Measurements from ENCODE around the gene CD244. TPM values are rescaled to one million over a fixed set of nuclear protein-coding genes. Genes with fewer than 3 reads are reported as not detected.

The CD244 gene
- total RNA-seq, 2 experiments from 2014 or later, result not detected

DNA sequence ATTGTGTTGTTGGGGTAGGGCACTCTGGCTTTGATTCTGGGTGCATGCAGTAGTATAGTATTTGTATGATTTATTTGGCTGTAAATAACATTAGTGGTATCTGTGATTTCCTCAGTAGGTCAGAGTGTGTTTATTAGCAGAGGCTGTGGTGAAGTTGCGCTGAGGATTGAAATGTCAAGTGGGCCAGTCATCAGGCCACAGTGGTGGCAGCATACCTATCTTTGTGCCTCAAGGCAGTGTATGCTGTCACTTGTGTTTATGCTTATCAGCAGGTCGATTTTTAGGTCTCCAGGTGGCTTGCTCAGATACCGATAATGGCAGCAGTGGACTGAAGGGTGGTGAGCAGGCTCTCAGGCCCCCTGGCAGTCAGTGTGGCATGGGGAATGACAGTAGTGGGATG is 55.4 kb downstream of the CD244 start:
- no peak for TF ChIP-seq EZH2phosphoT487 (IDR thresholded peaks at IDR 0.05; ENCODE audit: borderline replicate concordance, low read depth, low read length)
- no peak for TF ChIP-seq CTCF (conservative IDR thresholded peaks at IDR 0.05; ENCODE audit: low read length)
- no peak overlapping the region for H3K4me3 ChIP-seq (ENCODE audit: low read depth, low read length, poor library complexity, severe bottlenecking)
- intact Hi-C loops (cut with micrococcal nuclease; ENCODE audit: unreplicated experiment), result no loop called here
- H3K9me3 ChIP-seq (ENCODE audit: low read length), result peaks cover 34% of the 10 kb centered on the region
- no peaks in the 10 kb centered on the region for H3K9me2 ChIP-seq (ENCODE audit: insufficient read depth, low read length)
- H3K4me2 ChIP-seq (ENCODE audit: low read length), result no peak overlapping the region
- no peak overlapping the region for H3K27ac ChIP-seq (ENCODE audit: low read depth, low read length, poor library complexity, severe bottlenecking)
- BruUV-seq (replicated peaks), result no TSS peak
- no peak for DNase-seq (ENCODE audit: low spot score)
- peaks cover 20% of the 10 kb centered on the region; the same call in 1 of the 2 replicates for H3K79me2 ChIP-seq (ENCODE audit: insufficient read depth, low read depth, low read length)
- ChIA-PET CTCF (ENCODE audit: unreplicated experiment) (interaction anchor here (1.0 kb wide), 1 partner anchor 31 kb away, joined by 3 read pairs; no protein-coding TSS in a partner anchor), POLR2A (interaction anchor here (1.1 to 3.1 kb wide), 2 partner anchors 10 to 26 kb away, joined by 4 to 14 read pairs; partner anchors contain the start of gene LY9)
- no peaks in the 10 kb centered on the region for H4K20me1 ChIP-seq (ENCODE audit: insufficient read depth, low read length)
- peaks cover 87% of the 10 kb centered on the region for H3K36me3 ChIP-seq (ENCODE audit: insufficient read depth, low read length)
- no peak overlapping the region for H2AFZ ChIP-seq (ENCODE audit: low read length)
- no peaks in the 10 kb centered on the region for H3K4me1 ChIP-seq (ENCODE audit: insufficient read depth, low read length, poor library complexity, severe bottlenecking)

DNA sequence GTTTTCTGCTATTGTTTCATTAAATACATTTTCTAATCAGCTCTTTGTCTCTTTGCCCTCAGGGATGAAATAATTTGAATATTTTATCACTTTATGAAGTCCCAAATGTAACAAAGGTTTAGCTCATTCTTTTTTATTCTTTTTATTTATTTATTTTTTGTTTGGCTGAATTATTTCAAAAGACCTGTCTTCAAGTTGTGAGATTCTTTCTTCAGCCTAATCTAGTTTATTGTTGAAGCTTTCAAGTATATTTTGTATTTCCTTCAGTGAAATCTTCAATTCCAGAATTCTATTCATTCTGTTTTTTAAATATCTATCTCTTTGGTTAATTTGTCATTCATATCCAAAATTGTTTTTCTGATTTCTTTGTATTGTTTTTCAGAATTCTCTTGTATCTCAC is 55.9 kb downstream of the CD244 start:
- no TSS peak for BruUV-seq (replicated peaks)
- no peaks in the 10 kb centered on the region for H4K20me1 ChIP-seq (ENCODE audit: insufficient read depth, low read length)
- ChIA-PET CTCF (ENCODE audit: unreplicated experiment) (interaction anchor here (1.0 kb wide), 1 partner anchor 30 kb away, joined by 3 read pairs; no protein-coding TSS in a partner anchor), POLR2A (interaction anchor here (0.6 to 3.1 kb wide), 3 partner anchors 10 to 95 kb away, joined by 4 to 14 read pairs (median 4); partner anchors contain the start of gene LY9)
- H3K4me2 ChIP-seq (ENCODE audit: low read length), result no peak overlapping the region
- peak; percentile 25 for DNase-seq (ENCODE audit: low spot score)
- intact Hi-C loops (cut with micrococcal nuclease; ENCODE audit: unreplicated experiment), result no loop called here
- TF ChIP-seq CTCF (conservative IDR thresholded peaks at IDR 0.05; ENCODE audit: low read length) (no peak), EZH2phosphoT487 (IDR thresholded peaks at IDR 0.05; ENCODE audit: borderline replicate concordance, low read depth, low read length) (no peak)
- H3K36me3 ChIP-seq (ENCODE audit: insufficient read depth, low read length), result peaks cover 87% of the 10 kb centered on the region
- H3K27ac ChIP-seq (ENCODE audit: low read depth, low read length, poor library complexity, severe bottlenecking), result no peak overlapping the region
- H3K4me1 ChIP-seq (ENCODE audit: insufficient read depth, low read length, poor library complexity, severe bottlenecking), result no peaks in the 10 kb centered on the region
- peaks cover 34% of the 10 kb centered on the region for H3K9me3 ChIP-seq (ENCODE audit: low read length)
- peaks cover 20% of the 10 kb centered on the region; the same call in 1 of the 2 replicates for H3K79me2 ChIP-seq (ENCODE audit: insufficient read depth, low read depth, low read length)
- H2AFZ ChIP-seq (ENCODE audit: low read length), result no peak overlapping the region
- no peaks in the 10 kb centered on the region for H3K9me2 ChIP-seq (ENCODE audit: insufficient read depth, low read length)
- no peak overlapping the region for H3K4me3 ChIP-seq (ENCODE audit: low read depth, low read length, poor library complexity, severe bottlenecking)

DNA sequence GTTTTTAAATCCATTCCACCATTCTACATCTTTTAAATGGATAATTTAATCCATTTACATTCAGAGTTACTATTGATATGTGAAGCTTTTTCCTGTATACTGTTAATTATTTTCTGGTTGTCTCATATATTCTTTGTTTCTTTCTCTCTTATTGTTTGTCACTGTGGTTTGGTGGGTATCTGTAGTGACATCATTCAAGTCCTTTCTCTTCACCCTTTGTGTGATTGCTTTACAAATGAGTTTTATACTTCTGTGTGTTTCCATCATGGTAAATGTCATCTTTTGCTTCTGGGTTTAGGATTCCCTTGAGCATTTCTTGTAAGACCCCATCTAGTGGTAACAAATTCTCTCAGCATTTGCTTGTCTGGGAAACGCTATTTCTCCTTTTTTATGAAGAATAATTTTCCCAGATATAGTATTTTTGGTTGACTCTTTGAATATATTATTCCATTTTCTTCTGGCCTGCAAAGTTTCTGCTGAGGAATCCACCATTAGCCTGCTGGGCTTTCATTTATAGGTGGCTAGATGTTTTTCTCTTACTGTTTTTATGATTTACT is 56.5 kb downstream of the CD244 start:
- no peaks in the 10 kb centered on the region for H3K9me2 ChIP-seq (ENCODE audit: insufficient read depth, low read length)
- H3K36me3 ChIP-seq (ENCODE audit: insufficient read depth, low read length), result peaks cover 87% of the 10 kb centered on the region
- DNase-seq (ENCODE audit: low spot score), result no peak
- H3K4me3 ChIP-seq (ENCODE audit: low read depth, low read length, poor library complexity, severe bottlenecking), result no peak overlapping the region
- intact Hi-C loops (cut with micrococcal nuclease; ENCODE audit: unreplicated experiment), result no loop called here
- peaks cover 34% of the 10 kb centered on the region for H3K9me3 ChIP-seq (ENCODE audit: low read length)
- CTCF ChIA-PET (ENCODE audit: unreplicated experiment), result interaction anchor here (1.0 kb wide), 1 partner anchor 30 kb away, joined by 3 read pairs; no protein-coding TSS in a partner anchor
- no peak overlapping the region for H3K27ac ChIP-seq (ENCODE audit: low read depth, low read length, poor library complexity, severe bottlenecking)
- H2AFZ ChIP-seq (ENCODE audit: low read length), result no peak overlapping the region
- no peak overlapping the region for H3K4me2 ChIP-seq (ENCODE audit: low read length)
- H3K79me2 ChIP-seq (ENCODE audit: insufficient read depth, low read depth, low read length), result peaks cover 26% of the 10 kb centered on the region; the same call in 1 of the 2 replicates
- BruUV-seq (replicated peaks), result no TSS peak
- H3K4me1 ChIP-seq (ENCODE audit: insufficient read depth, low read length, poor library complexity, severe bottlenecking), result peaks cover 4% of the 10 kb centered on the region
- TF ChIP-seq CTCF (conservative IDR thresholded peaks at IDR 0.05; ENCODE audit: low read length), result peak; percentile 69
- TF ChIP-seq EZH2phosphoT487 (IDR thresholded peaks at IDR 0.05; ENCODE audit: borderline replicate concordance, low read depth, low read length), result no peak
- POLR2A ChIA-PET, result interaction anchor here (0.6 to 3.1 kb wide), 6 partner anchors 9 to 347 kb away, joined by 3 to 14 read pairs (median 4); partner anchors contain the start of gene LY9
- no peaks in the 10 kb centered on the region for H4K20me1 ChIP-seq (ENCODE audit: insufficient read depth, low read length)
